Measurements from ENCODE around the gene CEBPA.

Gene CEBPA

GRCh38 chr19:33346665-33347064 lies 44.3 kb upstream of the CEBPA start:
- TF ChIP-seq, protein P1, sequence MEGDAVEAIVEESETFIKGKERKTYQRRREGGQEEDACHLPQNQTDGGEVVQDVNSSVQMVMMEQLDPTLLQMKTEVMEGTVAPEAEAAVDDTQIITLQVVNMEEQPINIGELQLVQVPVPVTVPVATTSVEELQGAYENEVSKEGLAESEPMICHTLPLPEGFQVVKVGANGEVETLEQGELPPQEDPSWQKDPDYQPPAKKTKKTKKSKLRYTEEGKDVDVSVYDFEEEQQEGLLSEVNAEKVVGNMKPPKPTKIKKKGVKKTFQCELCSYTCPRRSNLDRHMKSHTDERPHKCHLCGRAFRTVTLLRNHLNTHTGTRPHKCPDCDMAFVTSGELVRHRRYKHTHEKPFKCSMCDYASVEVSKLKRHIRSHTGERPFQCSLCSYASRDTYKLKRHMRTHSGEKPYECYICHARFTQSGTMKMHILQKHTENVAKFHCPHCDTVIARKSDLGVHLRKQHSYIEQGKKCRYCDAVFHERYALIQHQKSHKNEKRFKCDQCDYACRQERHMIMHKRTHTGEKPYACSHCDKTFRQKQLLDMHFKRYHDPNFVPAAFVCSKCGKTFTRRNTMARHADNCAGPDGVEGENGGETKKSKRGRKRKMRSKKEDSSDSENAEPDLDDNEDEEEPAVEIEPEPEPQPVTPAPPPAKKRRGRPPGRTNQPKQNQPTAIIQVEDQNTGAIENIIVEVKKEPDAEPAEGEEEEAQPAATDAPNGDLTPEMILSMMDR (IDR thresholded peaks at IDR 0.05; ENCODE audit: low read depth, low read length, missing control alignments): no peak
- in situ Hi-C loops (cut with HindIII; ENCODE audit: low sequenced_read_pairs): no loop called here
- H3K4me3 ChIP-seq (ENCODE audit: low read depth, low read length): no peak overlapping the region
- DNase-seq (ENCODE audit: low read depth): no peak

GRCh38 chr19:33345163-33345562 lies 42.8 kb upstream of the CEBPA start:
- DNase-seq (ENCODE audit: low read depth): no peak
- TF ChIP-seq, protein P1 (IDR thresholded peaks at IDR 0.05; ENCODE audit: low read depth, low read length, missing control alignments): no peak
- in situ Hi-C loops (cut with HindIII; ENCODE audit: low sequenced_read_pairs): no loop called here
- no peak overlapping the region for H3K4me3 ChIP-seq (ENCODE audit: low read depth, low read length)

DNA sequence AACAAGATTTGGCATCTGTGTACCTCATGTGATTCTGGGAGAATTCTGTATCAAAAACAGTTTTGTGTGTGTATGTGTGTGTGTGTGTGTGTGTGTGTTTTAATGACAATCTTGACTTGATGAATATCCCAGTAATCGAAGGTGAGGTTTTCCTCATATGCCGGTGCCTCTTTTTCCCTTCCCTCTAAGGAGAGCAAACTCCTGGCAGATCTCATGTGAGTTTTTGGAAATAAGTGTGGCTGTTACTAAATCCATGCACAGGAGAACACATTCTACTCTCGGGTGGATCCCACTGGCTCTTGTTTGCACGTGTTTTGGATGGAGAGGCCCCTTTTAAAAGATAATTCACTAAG lies 42.2 kb upstream of the CEBPA start:
- in situ Hi-C loops (cut with HindIII; ENCODE audit: low sequenced_read_pairs): no loop called here
- no peak overlapping the region for H3K4me3 ChIP-seq (ENCODE audit: low read depth, low read length)
- TF ChIP-seq, protein P1 (IDR thresholded peaks at IDR 0.05; ENCODE audit: low read depth, low read length, missing control alignments): no peak
- no peak for DNase-seq (ENCODE audit: low read depth)

GRCh38 chr19:33343859-33344572 lies 41.7 kb upstream of the CEBPA start:
- in situ Hi-C loops (cut with HindIII; ENCODE audit: low sequenced_read_pairs): no loop called here
- DNase-seq (ENCODE audit: low read depth): no peak

GRCh38 chr19:33343301-33343700 lies 41.0 kb upstream of the CEBPA start:
- DNase-seq (ENCODE audit: low read depth): no peak
- H3K4me3 ChIP-seq (ENCODE audit: low read depth, low read length): no peak overlapping the region
- TF ChIP-seq, protein P1 (IDR thresholded peaks at IDR 0.05; ENCODE audit: low read depth, low read length, missing control alignments): no peak
- in situ Hi-C loops (cut with HindIII; ENCODE audit: low sequenced_read_pairs): no loop called here

More at GRCh38 chr19:33343859-33344572, 41.7 kb upstream of the CEBPA start:
- H3K4me3 ChIP-seq (ENCODE audit: low read depth, low read length): no peak overlapping the region
- TF ChIP-seq, protein P1 (IDR thresholded peaks at IDR 0.05; ENCODE audit: low read depth, low read length, missing control alignments): no peak

DNA sequence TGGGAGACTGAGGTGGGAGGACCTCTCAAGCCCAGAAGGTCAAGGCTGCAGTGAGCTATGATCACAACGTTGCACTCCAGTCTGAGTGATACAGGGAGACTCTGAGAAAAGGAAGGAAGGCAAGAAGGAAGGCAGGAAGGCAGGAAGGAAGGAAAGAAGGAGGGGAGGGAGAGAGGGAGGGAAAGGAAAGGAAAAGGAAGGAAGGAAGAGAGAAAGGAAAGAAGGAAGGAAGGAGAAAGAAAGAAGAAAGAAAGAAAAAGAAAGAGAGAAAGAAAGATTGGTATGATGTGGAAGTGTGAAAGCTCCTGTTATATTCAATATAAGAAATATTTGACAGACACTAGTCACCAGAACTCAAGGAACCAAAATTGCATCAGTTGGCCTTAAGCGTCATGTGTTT lies 38.7 kb upstream of the CEBPA start:
- no peak for DNase-seq (ENCODE audit: low read depth)
- H3K4me3 ChIP-seq (ENCODE audit: low read depth, low read length): no peak overlapping the region
- in situ Hi-C loops (cut with HindIII; ENCODE audit: low sequenced_read_pairs): no loop called here
- TF ChIP-seq, protein P1 (IDR thresholded peaks at IDR 0.05; ENCODE audit: low read depth, low read length, missing control alignments): no peak

Data from astrocyte of the cerebellum (primary cell).